GM21723 (cell line): ENCODE results near the gene SAMD7.

Source experiments
- ATAC-seq: cut with Tn5 transposase; IDR thresholded peaks from one replicate; pipeline ENCODE4 v1.9.1; 2021; ENCODE audit warnings: mild to moderate bottlenecking, moderate library complexity; ENCODE audit not compliant: unreplicated experiment

Gene SAMD7

GRCh38 chr3:169965562-169966427, 54.4 kb downstream of the SAMD7 start:
- ATAC-seq = peak; percentile 17

GRCh38 chr3:169966428-169966950, 55.1 kb downstream of the SAMD7 start, which contains the start of gene SEC62:
SEC62 (plus strand) TSS chr3:169966807; CDS start chr3:169966823, 16 bp downstream.
- ATAC-seq = peak; percentile 93

- peak; percentile 35 for ATAC-seq
Observed at GRCh38 chr3:169966951-169967915, 55.9 kb downstream of the SAMD7 start.

- no peak for ATAC-seq
Observed at GRCh38 chr3:169968224-169968885, 57.0 kb downstream of the SAMD7 start.

GRCh38 chr3:169969174-169970095, 58.1 kb downstream of the SAMD7 start:
- no peak for ATAC-seq

GRCh38 chr3:169970847-169971246, 59.5 kb downstream of the SAMD7 start:
- ATAC-seq = no peak

GRCh38 chr3:169971522-169971921, 60.1 kb downstream of the SAMD7 start:
- no peak for ATAC-seq

GRCh38 chr3:169980055-169980454, 68.7 kb downstream of the SAMD7 start:
- no peak for ATAC-seq

GRCh38 chr3:169984292-169984691, 72.9 kb downstream of the SAMD7 start:
- ATAC-seq = no peak
